ENCODE data around the gene TEAD4. TPM values are rescaled to one million over a fixed set of nuclear protein-coding genes. Genes with fewer than 3 reads are reported as not detected.

The TEAD4 gene
- total RNA-seq, 4 donors from 2014 or later: 4.7 to 26.7 (median 25.0) TPM

GRCh38 chr12:3046441-3047200 is 87.4 kb downstream of the TEAD4 start:
- ATAC-seq: no peak
- Histone ChIP-seq H3K9me3 (no peaks in the 10 kb centered on the region), H3K4me3 (no peak overlapping the region), H3K27ac (no peak overlapping the region), H3K27me3 (peaks cover 6% of the 10 kb centered on the region), H3K36me3 (no peaks in the 10 kb centered on the region), H3K4me1 (no peaks in the 10 kb centered on the region)
- WGBS, 2 donors (ENCODE audit: low coverage in 1 of 2): 55 to 85% methylated on average over 4 to 10 of the region's 17 CpGs
- TF ChIP-seq POLR2AphosphoS5 (IDR thresholded peaks at IDR 0.05) (no peak), POLR2A (IDR thresholded peaks at IDR 0.05) (no peak), EP300 (IDR thresholded peaks at IDR 0.05) (no peak)
- TF ChIP-seq, protein P1, sequence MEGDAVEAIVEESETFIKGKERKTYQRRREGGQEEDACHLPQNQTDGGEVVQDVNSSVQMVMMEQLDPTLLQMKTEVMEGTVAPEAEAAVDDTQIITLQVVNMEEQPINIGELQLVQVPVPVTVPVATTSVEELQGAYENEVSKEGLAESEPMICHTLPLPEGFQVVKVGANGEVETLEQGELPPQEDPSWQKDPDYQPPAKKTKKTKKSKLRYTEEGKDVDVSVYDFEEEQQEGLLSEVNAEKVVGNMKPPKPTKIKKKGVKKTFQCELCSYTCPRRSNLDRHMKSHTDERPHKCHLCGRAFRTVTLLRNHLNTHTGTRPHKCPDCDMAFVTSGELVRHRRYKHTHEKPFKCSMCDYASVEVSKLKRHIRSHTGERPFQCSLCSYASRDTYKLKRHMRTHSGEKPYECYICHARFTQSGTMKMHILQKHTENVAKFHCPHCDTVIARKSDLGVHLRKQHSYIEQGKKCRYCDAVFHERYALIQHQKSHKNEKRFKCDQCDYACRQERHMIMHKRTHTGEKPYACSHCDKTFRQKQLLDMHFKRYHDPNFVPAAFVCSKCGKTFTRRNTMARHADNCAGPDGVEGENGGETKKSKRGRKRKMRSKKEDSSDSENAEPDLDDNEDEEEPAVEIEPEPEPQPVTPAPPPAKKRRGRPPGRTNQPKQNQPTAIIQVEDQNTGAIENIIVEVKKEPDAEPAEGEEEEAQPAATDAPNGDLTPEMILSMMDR (IDR thresholded peaks at IDR 0.05): no peak

DNA sequence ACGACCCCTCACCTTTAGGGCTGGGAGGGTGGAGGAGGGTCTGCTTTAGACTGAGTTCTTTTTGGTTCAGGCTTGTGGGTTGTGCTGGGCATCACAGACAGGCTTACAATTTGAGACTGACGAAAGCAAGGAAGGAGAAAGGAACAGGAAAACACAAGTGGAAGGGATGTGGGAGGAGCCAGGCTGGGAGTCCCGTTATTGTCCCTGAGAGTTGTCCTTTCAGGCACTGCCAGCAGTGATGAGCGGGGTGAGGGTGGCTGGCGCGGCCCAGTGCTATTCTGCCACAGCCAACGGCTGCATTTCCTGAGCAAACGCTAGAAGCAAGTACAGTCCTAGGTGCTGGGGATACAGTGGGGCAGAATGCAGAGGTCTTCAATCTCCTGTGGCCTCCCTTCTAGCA is 88.8 kb downstream of the TEAD4 start:
- H3K36me3 ChIP-seq: no peaks in the 10 kb centered on the region
- 43 to 54% methylated on average over 2 to 3 of the region's 8 CpGs for WGBS, 2 donors (ENCODE audit: low coverage in 1 of 2)
- no peaks in the 10 kb centered on the region for H3K9me3 ChIP-seq
- TF ChIP-seq POLR2AphosphoS5 (IDR thresholded peaks at IDR 0.05) (no peak), EP300 (IDR thresholded peaks at IDR 0.05) (no peak), POLR2A (IDR thresholded peaks at IDR 0.05) (no peak)
- TF ChIP-seq, protein P1 (IDR thresholded peaks at IDR 0.05): no peak
- no peak for ATAC-seq
- H3K4me1 ChIP-seq: no peaks in the 10 kb centered on the region
- H3K27me3 ChIP-seq: no peaks in the 10 kb centered on the region
- H3K27ac ChIP-seq: no peak overlapping the region
- no peak overlapping the region for H3K4me3 ChIP-seq

DNA sequence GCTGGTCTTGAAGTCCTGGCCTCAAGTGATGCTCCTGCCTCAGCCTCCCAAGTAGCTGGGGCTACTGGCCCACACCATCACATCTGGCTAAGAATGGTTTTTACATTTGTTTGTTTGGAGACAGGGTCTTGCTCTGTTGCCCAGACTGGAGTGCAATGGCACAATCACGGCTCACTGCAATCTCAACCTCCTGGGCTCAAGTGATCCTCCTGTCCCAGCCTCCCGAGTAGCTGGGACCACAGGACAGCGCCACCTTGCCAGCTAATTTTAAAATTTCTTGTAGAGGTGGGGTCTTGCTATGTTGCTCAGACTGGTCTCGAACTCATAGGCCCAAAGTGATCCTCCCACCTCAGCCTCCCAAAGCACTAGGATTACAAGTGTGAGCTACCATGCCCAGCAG is 89.3 kb downstream of the TEAD4 start:
- no peak overlapping the region for H3K4me3 ChIP-seq
- no peak overlapping the region for H3K27ac ChIP-seq
- no peaks in the 10 kb centered on the region for H3K36me3 ChIP-seq
- WGBS, 2 donors (ENCODE audit: low coverage in 1 of 2): 80 to 90% methylated on average over 1 to 3 of the region's 4 CpGs
- no peaks in the 10 kb centered on the region for H3K27me3 ChIP-seq
- no peaks in the 10 kb centered on the region for H3K4me1 ChIP-seq
- TF ChIP-seq, protein P1 (IDR thresholded peaks at IDR 0.05): no peak
- TF ChIP-seq POLR2A (IDR thresholded peaks at IDR 0.05) (no peak), POLR2AphosphoS5 (IDR thresholded peaks at IDR 0.05) (no peak), EP300 (IDR thresholded peaks at IDR 0.05) (no peak)
- H3K9me3 ChIP-seq: no peaks in the 10 kb centered on the region
- no peak for ATAC-seq

GRCh38 chr12:3049176-3049575 is 90.0 kb downstream of the TEAD4 start:
- H3K36me3 ChIP-seq: no peaks in the 10 kb centered on the region
- no peak overlapping the region for H3K4me3 ChIP-seq
- H3K27me3 ChIP-seq: no peaks in the 10 kb centered on the region
- no peaks in the 10 kb centered on the region for H3K9me3 ChIP-seq
- TF ChIP-seq POLR2AphosphoS5 (IDR thresholded peaks at IDR 0.05) (no peak), EP300 (IDR thresholded peaks at IDR 0.05) (no peak), POLR2A (IDR thresholded peaks at IDR 0.05) (no peak)
- TF ChIP-seq, protein P1 (IDR thresholded peaks at IDR 0.05): no peak
- WGBS, 2 donors (ENCODE audit: low coverage in 1 of 2): no CpG with 5 or more reads among the region's 9 CpGs
- H3K4me1 ChIP-seq: no peaks in the 10 kb centered on the region
- H3K27ac ChIP-seq: no peak overlapping the region
- ATAC-seq: no peak

GRCh38 chr12:3049611-3050249 is 90.5 kb downstream of the TEAD4 start:
- WGBS, 2 donors (ENCODE audit: low coverage in 1 of 2): 40 to 76% methylated on average over 5 to 6 of the region's 11 CpGs
- Histone ChIP-seq H3K27me3 (no peaks in the 10 kb centered on the region), H3K9me3 (no peaks in the 10 kb centered on the region), H3K36me3 (no peaks in the 10 kb centered on the region), H3K4me3 (no peak overlapping the region), H3K4me1 (no peaks in the 10 kb centered on the region), H3K27ac (no peak overlapping the region)
- no peak for ATAC-seq
- TF ChIP-seq POLR2AphosphoS5 (IDR thresholded peaks at IDR 0.05) (no peak), POLR2A (IDR thresholded peaks at IDR 0.05) (no peak), EP300 (IDR thresholded peaks at IDR 0.05) (no peak)
- TF ChIP-seq, protein P1 (IDR thresholded peaks at IDR 0.05): no peak
